Neural progenitor cell (in vitro differentiated cells): ENCODE results near the gene PLB1. TPM values are rescaled to one million over a fixed set of nuclear protein-coding genes. Genes with fewer than 3 reads are reported as not detected.

Experiments used
- DNase-seq: peaks from one replicate; pipeline ENCODE4 v3.0.0-alpha.2; 2016; ENCODE audit warnings: low spot score
- H2AFZ ChIP-seq: fragments of 200-600 bp; sonication (generic); replicated peaks from 2 replicates; pipeline ENCODE4 v1.6.1; 2016; ENCODE audit warnings: antibody characterized with exemption
- H3F3A ChIP-seq: fragments of 200-600 bp; sonication (generic); 2 replicates; pipeline ENCODE4 v1.6.1; 2016; ENCODE audit warnings: antibody characterized with exemption, low read depth
- H3K27ac ChIP-seq: fragments of 200-600 bp; sonication (generic); 2 replicates; pipeline ENCODE4 v1.5.1; 2016; ENCODE audit warnings: mild to moderate bottlenecking
- H3K27me3 ChIP-seq: fragments of 200-600 bp; sonication (generic); 2 replicates; pipeline ENCODE4 v1.6.1; 2016; ENCODE audit warnings: mild to moderate bottlenecking, moderate library complexity
- H3K36me3 ChIP-seq: fragments of 200-600 bp; sonication (generic); 2 replicates; pipeline ENCODE4 v1.5.1; 2016
- H3K4me1 ChIP-seq: fragments of 200-600 bp; sonication (generic); 2 replicates; pipeline ENCODE4 v1.6.1; 2016; ENCODE audit warnings: mixed run types
- H3K4me2 ChIP-seq: fragments of 200-600 bp; sonication (generic); 2 replicates; pipeline ENCODE4 v1.6.1; 2016
- H3K4me3 ChIP-seq: fragments of 200-600 bp; sonication (generic); 2 replicates; pipeline ENCODE4 v1.5.1; 2016
- H3K79me2 ChIP-seq: fragments of 200-600 bp; sonication (generic); 2 replicates; pipeline ENCODE4 v1.6.1; 2016; ENCODE audit warnings: low read depth
- H3K9ac ChIP-seq: fragments of 200-600 bp; sonication (generic); 2 replicates; pipeline ENCODE4 v1.6.1; 2016
- H3K9me3 ChIP-seq: fragments of 200-600 bp; sonication (generic); 2 replicates; pipeline ENCODE4 v1.5.1; 2016; ENCODE audit warnings: low read depth
- H4K20me1 ChIP-seq: fragments of 200-600 bp; sonication (generic); 2 replicates; pipeline ENCODE4 v1.6.1; 2016; ENCODE audit warnings: low read depth
- H3K27ac Mint-ChIP-seq: 3 replicates; pipeline ENCODE4 v1.8.0; 2021; ENCODE audit warnings: mixed read lengths
- H3K27me3 Mint-ChIP-seq: 2 replicates; pipeline ENCODE4 v1.8.0; 2022; ENCODE audit warnings: low read depth, mild to moderate bottlenecking, inconsistent platforms, moderate library complexity, mixed read lengths; ENCODE audit not compliant: insufficient read depth
- H3K36me3 Mint-ChIP-seq: 3 replicates; pipeline ENCODE4 v1.8.0; 2021; ENCODE audit warnings: mixed read lengths
- H3K4me1 Mint-ChIP-seq: 3 replicates; pipeline ENCODE4 v1.8.0; 2021; ENCODE audit warnings: mixed read lengths
- H3K4me3 Mint-ChIP-seq: 3 replicates; pipeline ENCODE4 v1.8.0; 2021; ENCODE audit warnings: mild to moderate bottlenecking, moderate library complexity, mixed read lengths
- H3K9me3 Mint-ChIP-seq: 3 replicates; pipeline ENCODE4 v1.8.0; 2020; ENCODE audit warnings: mixed read lengths
- EZH2 ChIP-seq: fragments of 200-600 bp; sonication (generic); IDR thresholded peaks from 2 replicates; pipeline ENCODE4 v1.6.1; 2017; ENCODE audit warnings: antibody characterized with exemption, mild to moderate bottlenecking, moderate library complexity
- EZH2phosphoT487 ChIP-seq: fragments of 200-600 bp; sonication (generic); IDR thresholded peaks from 2 replicates; pipeline ENCODE4 v1.6.1; 2017; ENCODE audit warnings: antibody characterized with exemption
- total RNA-seq: library from RNA; depleted of rRNA; stranded (reverse); fragments of >200 nt; gene quantifications from 2 replicates; pipeline ENCODE4 v1.2.3, GENCODE V29; 2015; ENCODE audit warnings: low replicate concordance
- TF ChIP-seq, protein P1 (sequence below): fragments of 200-600 bp; sonication (generic); IDR thresholded peaks from 2 replicates; pipeline ENCODE4 v1.5.1; 2017; ENCODE audit warnings: antibody characterized with exemption, mild to moderate bottlenecking

Gene PLB1
- total RNA-seq, 1 donor from 2014 or later, result not detected

DNA sequence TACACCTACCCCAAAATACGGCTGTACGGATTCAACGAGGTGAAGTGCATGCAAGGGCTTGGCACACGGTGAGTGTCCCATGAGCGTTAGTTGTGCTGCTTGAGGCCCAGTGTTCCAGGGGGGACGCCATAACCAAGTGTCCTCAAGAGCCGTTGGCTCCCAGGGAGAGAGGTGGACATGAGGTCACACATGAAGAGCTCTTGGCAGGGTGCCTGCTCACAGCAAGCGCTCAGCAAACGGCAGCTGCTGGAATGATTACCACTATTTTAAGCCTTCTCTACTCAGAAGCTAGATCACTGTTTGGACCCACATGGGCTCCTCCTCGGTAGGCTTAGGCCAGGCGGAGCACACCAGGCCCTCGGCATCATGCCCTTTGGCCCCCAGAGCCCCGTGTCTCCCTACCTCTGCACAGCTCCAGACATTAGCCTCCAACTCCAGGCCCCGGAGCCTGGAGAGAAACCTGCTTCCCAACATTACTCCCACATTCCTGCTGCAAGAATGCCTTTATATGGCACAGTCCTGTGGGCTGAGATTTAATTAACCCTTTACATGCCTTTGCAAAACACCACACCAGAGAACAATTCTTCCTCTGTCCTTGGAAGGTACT, 187.3 kb downstream of the PLB1 start:
- Histone ChIP-seq H3K9me3 (no peaks in the 10 kb centered on the region), H3K9ac (no peak overlapping the region), H3K4me3 (no peak overlapping the region), H3K36me3 (no peaks in the 10 kb centered on the region), H3K27ac (no peak overlapping the region), H3K4me1 (peaks cover 28% of the 10 kb centered on the region), H3K4me2 (no peak overlapping the region), H4K20me1 (no peaks in the 10 kb centered on the region), H2AFZ (no peak overlapping the region), H3F3A (peaks cover 8% of the 10 kb centered on the region), H3K79me2 (no peaks in the 10 kb centered on the region), H3K27me3 (no peaks in the 10 kb centered on the region)
- TF ChIP-seq, protein P1, sequence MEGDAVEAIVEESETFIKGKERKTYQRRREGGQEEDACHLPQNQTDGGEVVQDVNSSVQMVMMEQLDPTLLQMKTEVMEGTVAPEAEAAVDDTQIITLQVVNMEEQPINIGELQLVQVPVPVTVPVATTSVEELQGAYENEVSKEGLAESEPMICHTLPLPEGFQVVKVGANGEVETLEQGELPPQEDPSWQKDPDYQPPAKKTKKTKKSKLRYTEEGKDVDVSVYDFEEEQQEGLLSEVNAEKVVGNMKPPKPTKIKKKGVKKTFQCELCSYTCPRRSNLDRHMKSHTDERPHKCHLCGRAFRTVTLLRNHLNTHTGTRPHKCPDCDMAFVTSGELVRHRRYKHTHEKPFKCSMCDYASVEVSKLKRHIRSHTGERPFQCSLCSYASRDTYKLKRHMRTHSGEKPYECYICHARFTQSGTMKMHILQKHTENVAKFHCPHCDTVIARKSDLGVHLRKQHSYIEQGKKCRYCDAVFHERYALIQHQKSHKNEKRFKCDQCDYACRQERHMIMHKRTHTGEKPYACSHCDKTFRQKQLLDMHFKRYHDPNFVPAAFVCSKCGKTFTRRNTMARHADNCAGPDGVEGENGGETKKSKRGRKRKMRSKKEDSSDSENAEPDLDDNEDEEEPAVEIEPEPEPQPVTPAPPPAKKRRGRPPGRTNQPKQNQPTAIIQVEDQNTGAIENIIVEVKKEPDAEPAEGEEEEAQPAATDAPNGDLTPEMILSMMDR, result no peak
- no peak for TF ChIP-seq EZH2phosphoT487
- TF ChIP-seq EZH2, result no peak
- no peaks in the 10 kb centered on the region for H3K36me3 Mint-ChIP-seq
- peaks cover 7% of the 10 kb centered on the region for H3K27me3 Mint-ChIP-seq
- H3K4me3 Mint-ChIP-seq, result no peak overlapping the region
- H3K9me3 Mint-ChIP-seq, result no peaks in the 10 kb centered on the region
- peak; percentile 35 for DNase-seq
- peaks cover 36% of the 10 kb centered on the region for H3K4me1 Mint-ChIP-seq
- H3K27ac Mint-ChIP-seq, result no peak overlapping the region

DNA sequence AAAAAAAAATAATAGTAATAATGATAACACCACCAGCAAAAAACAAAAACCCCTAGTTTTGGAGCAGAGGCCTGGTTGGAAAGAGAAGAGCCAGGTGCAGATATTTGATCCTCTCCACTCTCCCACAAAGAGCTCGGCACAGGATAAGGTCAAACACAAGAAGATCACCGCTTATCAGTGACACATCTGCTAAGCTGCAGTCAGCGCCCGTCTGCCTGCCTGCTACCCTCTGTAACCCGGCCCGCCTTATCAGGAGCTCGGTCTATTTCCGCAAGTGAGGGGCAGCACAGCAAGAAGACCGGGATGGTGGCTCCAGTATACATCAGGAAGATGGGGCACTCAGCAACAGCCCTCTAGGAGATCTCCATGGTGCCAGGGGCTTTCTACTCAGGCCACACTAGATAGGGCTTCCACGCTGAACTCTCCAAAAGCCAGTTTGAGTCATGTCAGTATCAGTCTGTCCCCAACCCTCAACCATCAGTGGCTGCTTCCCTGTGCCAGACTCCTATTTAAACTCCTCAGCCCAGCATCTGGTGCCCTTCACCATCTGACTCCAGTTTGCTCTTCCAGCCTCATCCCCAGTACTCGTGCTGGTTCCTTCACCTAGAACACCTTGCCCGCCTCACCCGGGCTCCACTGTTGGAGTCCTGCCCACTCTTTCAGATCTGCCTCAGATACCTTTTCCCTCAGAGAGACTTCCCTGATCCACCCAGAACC, 188.4 kb downstream of the PLB1 start:
- Histone ChIP-seq H3F3A (peaks cover 8% of the 10 kb centered on the region), H2AFZ (no peak overlapping the region), H3K27me3 (no peaks in the 10 kb centered on the region), H3K4me2 (no peak overlapping the region), H3K9me3 (no peaks in the 10 kb centered on the region), H3K4me1 (peaks cover 28% of the 10 kb centered on the region), H3K9ac (no peak overlapping the region), H3K79me2 (no peaks in the 10 kb centered on the region), H4K20me1 (no peaks in the 10 kb centered on the region), H3K4me3 (no peak overlapping the region), H3K27ac (no peak overlapping the region), H3K36me3 (no peaks in the 10 kb centered on the region)
- Mint-ChIP-seq H3K36me3 (no peaks in the 10 kb centered on the region), H3K4me3 (no peak overlapping the region), H3K27ac (peak overlapping the region; percentile 22), H3K27me3 (peaks cover 7% of the 10 kb centered on the region), H3K9me3 (no peaks in the 10 kb centered on the region), H3K4me1 (peaks cover 41% of the 10 kb centered on the region)
- DNase-seq, result no peak
- TF ChIP-seq EZH2phosphoT487 (no peak), EZH2 (no peak)
- TF ChIP-seq, protein P1, result no peak

DNA sequence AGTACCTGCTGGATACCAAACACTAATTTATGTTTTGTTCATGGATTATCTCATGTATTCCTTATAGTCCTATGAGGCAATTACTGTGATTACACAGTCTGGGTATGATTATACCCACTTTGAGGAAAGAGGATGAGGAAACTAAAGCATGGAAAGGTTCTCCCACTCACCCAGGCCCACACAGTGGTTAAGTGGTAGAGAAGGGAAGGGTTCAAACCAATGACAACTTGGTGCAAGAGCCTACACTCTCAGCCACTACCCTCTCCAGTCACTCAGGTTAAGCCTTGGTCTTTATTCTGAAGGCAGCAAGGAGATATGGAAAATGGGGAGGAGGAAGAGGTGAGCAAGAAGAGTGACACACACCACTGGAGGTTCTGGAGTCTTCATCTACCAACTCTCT, 191.3 kb downstream of the PLB1 start:
- peaks cover 43% of the 10 kb centered on the region for H3K4me1 Mint-ChIP-seq

More for the DNA sequence above, 191.3 kb downstream of the PLB1 start:
- no peaks in the 10 kb centered on the region for H3K36me3 Mint-ChIP-seq
- H3K9me3 Mint-ChIP-seq, result no peaks in the 10 kb centered on the region
- H3K4me1 ChIP-seq, result peaks cover 26% of the 10 kb centered on the region
- H3K9me3 ChIP-seq, result no peaks in the 10 kb centered on the region
- H2AFZ ChIP-seq, result no peak overlapping the region
- TF ChIP-seq EZH2phosphoT487, result no peak
- TF ChIP-seq, protein P1, result no peak
- TF ChIP-seq EZH2, result no peak
- no peaks in the 10 kb centered on the region for H4K20me1 ChIP-seq
- no peak overlapping the region for H3K9ac ChIP-seq
- H3K27ac Mint-ChIP-seq, result no peak overlapping the region
- no peak overlapping the region for H3K4me2 ChIP-seq
- no peak overlapping the region for H3K4me3 Mint-ChIP-seq
- H3K27ac ChIP-seq, result no peak overlapping the region
- DNase-seq, result no peak
- H3K4me3 ChIP-seq, result no peak overlapping the region
- peaks cover 3% of the 10 kb centered on the region for H3K27me3 Mint-ChIP-seq
- H3F3A ChIP-seq, result peaks cover 8% of the 10 kb centered on the region
- H3K79me2 ChIP-seq, result no peaks in the 10 kb centered on the region
- no peaks in the 10 kb centered on the region for H3K36me3 ChIP-seq
- no peaks in the 10 kb centered on the region for H3K27me3 ChIP-seq
